ENCODE measurements around the gene DCUN1D1. TPM values are rescaled to one million over a fixed set of nuclear protein-coding genes. Genes with fewer than 3 reads are reported as not detected.
A peak's percentile ranks its signal among the peaks of the same experiment; 100 is the strongest.

DCUN1D1 gene
- total and polyA plus RNA-seq, 10 of the 15 experiments (the other 5 are each of a cell fraction or from before 2014, with no cell fraction given) = 19.8 to 47.4 (median 30.8) TPM

- no peak overlapping the region for H3K4me2 ChIP-seq (ENCODE audit: control insufficient read depth, insufficient read depth)
- H3K9me3 ChIP-seq (replicated peaks; ENCODE audit: control insufficient read depth, insufficient read depth, low read length) = no peaks in the 10 kb centered on the region
- ChIA-PET POLR2A (no interaction called here), SMC1A (ENCODE audit: uncharacterized antibody, unreplicated experiment) (interaction anchor here (1.0 to 2.0 kb wide), 4 partner anchors 11 to 32 kb away, joined by 3 to 5 read pairs (median 4); no protein-coding TSS in a partner anchor), RAD21 (ENCODE audit: unreplicated experiment) (no interaction called here), CTCF (interaction anchor here (2.3 kb wide), 1 partner anchor 12 kb away, joined by 10 read pairs; no protein-coding TSS in a partner anchor)
- no TSS peak for BruUV-seq (replicated peaks)
- TF ChIP-seq CTCF (IDR thresholded peaks at IDR 0.05 in 2 of 3, conservative IDR thresholded peaks at IDR 0.05 in 1 of 3; ENCODE audit: control insufficient read depth in 2 of 3, extremely low read depth in 1 of 3, insufficient read depth in 1 of 3, low read depth in 3 of 3, low read length in 3 of 3) (peak in 2 of 3 experiments; percentile 25 to 26; a peak in 2 of 6 replicates), RAD21 (IDR thresholded peaks at IDR 0.05; ENCODE audit: insufficient read depth, low read depth, low read length) (peak; percentile 30), SP1 (IDR thresholded peaks at IDR 0.05; ENCODE audit: low read depth, low read length) (no peak)
- H3K36me3 ChIP-seq (ENCODE audit: control insufficient read depth in 2 of 2, insufficient read depth in 2 of 2, low read length in 1 of 2) = peaks cover 0 to 5% of the 10 kb centered on the region in 2 experiments; a peak in 2 of 4 replicates
- H3K4me3 ChIP-seq = no peak overlapping the region
- in situ Hi-C loops (cut with MboI) (no loop called here), intact Hi-C loops (cut with micrococcal nuclease; ENCODE audit: unreplicated experiment) (no loop called here)
- H2AFZ ChIP-seq (ENCODE audit: control insufficient read depth, low read depth, low read length) = no peak overlapping the region
- H3K27me3 ChIP-seq (replicated peaks in 1 of 2; ENCODE audit: control insufficient read depth in 2 of 2, insufficient read depth in 2 of 2, low read length in 1 of 2) = no peaks in the 10 kb centered on the region
- H3K79me2 ChIP-seq (ENCODE audit: control insufficient read depth, insufficient read depth, low read length) = no peaks in the 10 kb centered on the region
- no peak overlapping the region for H3K9ac ChIP-seq (ENCODE audit: control insufficient read depth, insufficient read depth, low read length)
- no peaks in the 10 kb centered on the region for H4K20me1 ChIP-seq (ENCODE audit: control insufficient read depth, insufficient read depth)
- no peaks in the 10 kb centered on the region for H3K4me1 ChIP-seq (ENCODE audit: control insufficient read depth, insufficient read depth, low read length)
- FAIRE-seq = no peak
- peak; percentile 86 for ATAC-seq
- no peak overlapping the region for H3K27ac ChIP-seq (ENCODE audit: control insufficient read depth, insufficient read depth)
- DNase-seq (ENCODE audit: low read depth, low spot score) = no peak
Observed at GRCh38 chr3:182947888-182948287, 32.5 kb downstream of the DCUN1D1 start.

GRCh38 chr3:182941719-182942118 lies 38.6 kb downstream of the DCUN1D1 start:
- ChIA-PET CTCF (no interaction called here), POLR2A (no interaction called here), RAD21 (ENCODE audit: unreplicated experiment) (no interaction called here), SMC1A (ENCODE audit: uncharacterized antibody, unreplicated experiment) (no interaction called here)
- intact Hi-C loops (cut with micrococcal nuclease; ENCODE audit: unreplicated experiment) = no loop called here
- in situ Hi-C loops (cut with MboI) = no loop called here
- Histone ChIP-seq H3K4me1 (ENCODE audit: control insufficient read depth, insufficient read depth, low read length) (peaks cover 6% of the 10 kb centered on the region), H3K79me2 (ENCODE audit: control insufficient read depth, insufficient read depth, low read length) (no peaks in the 10 kb centered on the region), H3K9ac (ENCODE audit: control insufficient read depth, insufficient read depth, low read length) (no peak overlapping the region), H3K4me2 (ENCODE audit: control insufficient read depth, insufficient read depth) (no peak overlapping the region), H3K27me3 (replicated peaks in 1 of 2; ENCODE audit: control insufficient read depth in 2 of 2, insufficient read depth in 2 of 2, low read length in 1 of 2) (no peaks in the 10 kb centered on the region), H3K36me3 (ENCODE audit: control insufficient read depth in 2 of 2, insufficient read depth in 2 of 2, low read length in 1 of 2) (peaks cover 0 to 4% of the 10 kb centered on the region in 2 experiments; a peak in 2 of 4 replicates), H3K27ac (ENCODE audit: control insufficient read depth, insufficient read depth) (no peak overlapping the region), H3K4me3 (no peak overlapping the region), H3K9me3 (replicated peaks; ENCODE audit: control insufficient read depth, insufficient read depth, low read length) (no peaks in the 10 kb centered on the region; the same call in 2 of the 3 replicates), H4K20me1 (ENCODE audit: control insufficient read depth, insufficient read depth) (no peaks in the 10 kb centered on the region), H2AFZ (ENCODE audit: control insufficient read depth, low read depth, low read length) (no peak overlapping the region)
- WGBS (ENCODE audit: insufficient coverage, insufficient replicate concordance, low lambda C conversion rate, missing lambda C conversion rate) = 97% methylated on average over 3 of the region's 3 CpGs
- no TSS peak for BruUV-seq (replicated peaks)
- FAIRE-seq (no peak), ATAC-seq (no peak), DNase-seq (ENCODE audit: low read depth, low spot score) (no peak)
- no peak for TF ChIP-seq ZNF24 (IDR thresholded peaks at IDR 0.05)
- TF ChIP-seq WRNIP1 (IDR thresholded peaks at IDR 0.05; ENCODE audit: borderline replicate concordance, low read depth, low read length) = no peak
- TF ChIP-seq PKNOX1 (IDR thresholded peaks at IDR 0.05) = no peak
- TF ChIP-seq CHD4 (IDR thresholded peaks at IDR 0.05) = no peak
- TF ChIP-seq MEF2B (IDR thresholded peaks at IDR 0.05; ENCODE audit: partially characterized antibody, poor library complexity, severe bottlenecking) = no peak
- no peak for TF ChIP-seq MYC (IDR thresholded peaks at IDR 0.05; ENCODE audit: insufficient read depth, insufficient read length, insufficient replicate concordance, low read length, severe bottlenecking)
- no peak for TF ChIP-seq PAX8 (IDR thresholded peaks at IDR 0.05)
- no peak for TF ChIP-seq ATF2 (IDR thresholded peaks at IDR 0.05; ENCODE audit: low read length)
- no peak for TF ChIP-seq ZNF217 (IDR thresholded peaks at IDR 0.05)
- TF ChIP-seq SMC3 (IDR thresholded peaks at IDR 0.05; ENCODE audit: borderline replicate concordance, low read length) = no peak
